Measurements from ENCODE around the gene TRIP13.

Gene TRIP13

DNA sequence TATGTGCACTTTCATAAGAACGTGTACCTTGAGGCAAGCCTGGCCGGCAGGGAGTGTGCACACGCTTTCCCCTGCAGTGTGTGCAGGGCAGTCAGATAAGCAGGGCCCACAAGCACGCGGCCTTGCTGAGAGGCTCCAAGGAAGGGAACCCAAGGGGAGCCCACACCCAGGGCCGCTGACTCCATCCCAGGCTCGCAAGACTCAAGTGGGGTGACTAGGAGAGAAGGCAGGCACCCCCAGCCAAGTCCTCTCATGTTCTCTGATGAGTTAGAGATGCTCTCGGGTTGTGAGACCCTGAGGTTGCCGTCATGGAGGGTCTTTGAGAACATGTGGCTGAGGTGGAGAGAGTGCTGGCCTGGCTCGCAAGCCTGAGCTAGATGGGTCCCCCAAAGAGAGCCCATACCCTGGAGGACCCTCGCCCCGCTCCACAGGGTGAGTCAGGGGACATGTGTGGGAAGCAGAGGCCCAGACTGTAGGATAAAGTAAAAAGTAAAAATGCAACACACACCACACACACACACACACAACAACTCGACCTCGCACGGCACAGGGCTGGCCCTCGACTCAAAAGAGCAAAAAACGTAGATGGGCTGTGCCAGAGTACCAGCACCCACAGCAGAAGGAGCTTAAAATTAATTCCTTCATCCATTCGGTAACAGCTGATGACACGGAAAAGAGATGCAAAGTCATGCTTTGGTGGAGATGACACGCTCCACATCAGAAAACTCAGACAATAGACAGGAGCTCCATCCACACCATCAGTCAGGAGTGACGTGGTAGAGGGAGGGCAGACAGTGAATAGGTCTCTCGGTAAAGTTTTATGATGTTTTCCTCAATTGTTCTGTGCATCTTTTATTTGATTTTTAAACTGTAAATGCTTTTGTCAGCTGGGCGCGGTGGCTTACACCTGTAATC is 61.1 kb downstream of the TRIP13 start:
- Histone ChIP-seq H3K4me1 (ENCODE audit: control insufficient read depth, insufficient read depth, low read length) (no peaks in the 10 kb centered on the region; the same call in 1 of the 2 replicates), H3K36me3 (ENCODE audit: control insufficient read depth in 2 of 2, insufficient read depth in 1 of 2, low read length in 2 of 2) (no peaks in the 10 kb centered on the region), H3K27ac (ENCODE audit: extremely low read depth, low read depth, low read length) (no peak overlapping the region), H3K9me3 (ENCODE audit: control insufficient read depth, insufficient read depth, low read depth, low read length) (no peaks in the 10 kb centered on the region), H3K4me3 (ENCODE audit: low read depth, low read length) (no peak overlapping the region)
- ChIA-PET POLR2A (no interaction called here), CTCF (interaction anchor here (1.6 kb wide), 1 partner anchor 221 kb away, joined by 3 read pairs; no protein-coding TSS in a partner anchor)
- TF ChIP-seq ZBTB1 (tag by site-specific recombination; IDR thresholded peaks at IDR 0.05), result no peak
- TF ChIP-seq, protein P1, sequence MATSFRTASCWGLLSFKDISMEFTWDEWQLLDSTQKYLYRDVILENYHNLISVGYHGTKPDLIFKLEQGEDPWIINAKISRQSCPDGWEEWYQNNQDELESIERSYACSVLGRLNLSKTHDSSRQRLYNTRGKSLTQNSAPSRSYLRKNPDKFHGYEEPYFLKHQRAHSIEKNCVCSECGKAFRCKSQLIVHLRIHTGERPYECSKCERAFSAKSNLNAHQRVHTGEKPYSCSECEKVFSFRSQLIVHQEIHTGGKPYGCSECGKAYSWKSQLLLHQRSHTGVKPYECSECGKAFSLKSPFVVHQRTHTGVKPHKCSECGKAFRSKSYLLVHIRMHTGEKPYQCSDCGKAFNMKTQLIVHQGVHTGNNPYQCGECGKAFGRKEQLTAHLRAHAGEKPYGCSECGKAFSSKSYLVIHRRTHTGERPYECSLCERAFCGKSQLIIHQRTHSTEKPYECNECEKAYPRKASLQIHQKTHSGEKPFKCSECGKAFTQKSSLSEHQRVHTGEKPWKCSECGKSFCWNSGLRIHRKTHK (tag by site-specific recombination; IDR thresholded peaks at IDR 0.05), result 0 out of 2 replicates have a peak, but pooled peaks have one; percentile 21

DNA sequence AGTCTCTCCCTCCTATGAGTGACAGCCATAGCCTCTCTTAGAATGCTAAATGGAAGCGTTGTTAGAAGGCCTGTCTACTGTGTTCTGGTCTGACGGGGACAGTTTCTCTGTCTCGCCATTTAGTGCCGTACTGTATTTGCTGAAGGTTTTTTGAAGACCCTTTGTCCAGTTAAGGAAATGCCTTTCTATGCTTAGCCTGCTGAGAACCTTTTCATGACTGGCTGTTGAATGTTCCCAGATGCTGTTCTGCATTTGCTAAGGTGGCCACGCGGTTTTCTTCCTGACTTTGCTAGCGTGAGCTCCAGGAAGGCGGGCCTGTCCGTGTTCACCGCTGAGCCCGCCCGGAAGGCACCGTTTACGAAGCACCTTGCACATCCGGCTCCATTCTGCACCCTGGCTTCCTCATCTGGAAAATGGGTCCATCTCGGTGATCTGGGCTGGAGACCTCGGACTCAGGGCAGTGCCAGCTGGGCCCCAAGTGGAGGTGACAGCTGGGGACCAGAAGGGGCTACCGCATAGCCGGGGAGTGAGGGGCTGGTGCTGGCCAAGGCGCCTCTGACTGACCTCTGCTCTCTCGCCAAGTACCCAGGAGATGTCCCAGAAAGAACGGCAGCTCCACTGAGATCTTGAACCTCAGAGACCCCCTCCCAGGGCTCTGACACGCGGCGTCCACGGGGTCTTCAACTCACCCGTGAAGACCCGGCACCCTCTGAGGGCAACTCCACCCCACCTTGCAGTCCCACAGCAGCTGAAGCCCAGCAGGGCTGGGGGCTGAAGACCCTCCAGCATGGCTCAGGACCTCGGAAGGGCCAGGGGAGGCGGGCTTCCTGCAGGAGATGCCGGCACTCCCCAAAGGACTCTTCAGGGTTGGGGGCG is 63.4 kb downstream of the TRIP13 start:
- ChIA-PET POLR2A (interaction anchor here (0.8 kb wide), 1 partner anchor 41 kb away, joined by 4 read pairs; no protein-coding TSS in a partner anchor), CTCF (interaction anchor here (0.6 to 2.2 kb wide), 9 partner anchors 11 to 135 kb away, joined by 3 to 9 read pairs (median 3); no protein-coding TSS in a partner anchor)
- no peaks in the 10 kb centered on the region for H3K36me3 ChIP-seq (ENCODE audit: control insufficient read depth in 2 of 2, insufficient read depth in 1 of 2, low read length in 2 of 2)
- H3K9me3 ChIP-seq (ENCODE audit: control insufficient read depth, insufficient read depth, low read depth, low read length), result no peaks in the 10 kb centered on the region
- H3K27ac ChIP-seq (ENCODE audit: extremely low read depth, low read depth, low read length), result no peak overlapping the region
- H3K4me3 ChIP-seq (ENCODE audit: low read depth, low read length), result no peak overlapping the region
- no peaks in the 10 kb centered on the region; the same call in 1 of the 2 replicates for H3K4me1 ChIP-seq (ENCODE audit: control insufficient read depth, insufficient read depth, low read length)
- TF ChIP-seq ZNF544 (tag by site-specific recombination; IDR thresholded peaks at IDR 0.05), result no peak
- TF ChIP-seq ZNF585B (tag by site-specific recombination; IDR thresholded peaks at IDR 0.05), result no peak
- TF ChIP-seq, protein P2, sequence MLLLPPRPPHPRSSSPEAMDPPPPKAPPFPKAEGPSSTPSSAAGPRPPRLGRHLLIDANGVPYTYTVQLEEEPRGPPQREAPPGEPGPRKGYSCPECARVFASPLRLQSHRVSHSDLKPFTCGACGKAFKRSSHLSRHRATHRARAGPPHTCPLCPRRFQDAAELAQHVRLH (tag by site-specific recombination; IDR thresholded peaks at IDR 0.05), result no peak
- no peak for TF ChIP-seq ZNF214 (tag by site-specific recombination; IDR thresholded peaks at IDR 0.05; ENCODE audit: borderline replicate concordance)
- TF ChIP-seq ZNF174 (tag by site-specific recombination; IDR thresholded peaks at IDR 0.05), result no peak
- no peak for TF ChIP-seq ZFP41 (tag by site-specific recombination; IDR thresholded peaks at IDR 0.05; ENCODE audit: borderline replicate concordance)
- TF ChIP-seq ZNF791 (tag by site-specific recombination; IDR thresholded peaks at IDR 0.05), result no peak
- no peak for TF ChIP-seq ZNF292 (tag by site-specific recombination; IDR thresholded peaks at IDR 0.05; ENCODE audit: borderline replicate concordance, low read depth)
- TF ChIP-seq ZEB2 (tag by site-specific recombination; IDR thresholded peaks at IDR 0.05), result no peak
- TF ChIP-seq ZNF423 (tag by site-specific recombination; IDR thresholded peaks at IDR 0.05), result no peak
- no peak for TF ChIP-seq HOXD13 (CRISPR knock-in tag; IDR thresholded peaks at IDR 0.05; ENCODE audit: borderline replicate concordance)
- TF ChIP-seq IKZF3 (tag by site-specific recombination; IDR thresholded peaks at IDR 0.05), result no peak
- TF ChIP-seq, protein P3, sequence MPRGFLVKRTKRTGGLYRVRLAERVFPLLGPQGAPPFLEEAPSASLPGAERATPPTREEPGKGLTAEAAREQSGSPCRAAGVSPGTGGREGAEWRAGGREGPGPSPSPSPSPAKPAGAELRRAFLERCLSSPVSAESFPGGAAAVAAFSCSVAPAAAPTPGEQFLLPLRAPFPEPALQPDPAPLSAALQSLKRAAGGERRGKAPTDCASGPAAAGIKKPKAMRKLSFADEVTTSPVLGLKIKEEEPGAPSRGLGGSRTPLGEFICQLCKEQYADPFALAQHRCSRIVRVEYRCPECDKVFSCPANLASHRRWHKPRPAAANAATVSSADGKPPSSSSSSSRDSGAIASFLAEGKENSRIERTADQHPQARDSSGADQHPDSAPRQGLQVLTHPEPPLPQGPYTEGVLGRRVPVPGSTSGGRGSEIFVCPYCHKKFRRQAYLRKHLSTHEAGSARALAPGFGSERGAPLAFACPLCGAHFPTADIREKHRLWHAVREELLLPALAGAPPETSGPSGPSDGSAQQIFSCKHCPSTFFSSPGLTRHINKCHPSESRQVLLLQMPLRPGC (tag by site-specific recombination; IDR thresholded peaks at IDR 0.05), result no peak
- TF ChIP-seq, protein P4, sequence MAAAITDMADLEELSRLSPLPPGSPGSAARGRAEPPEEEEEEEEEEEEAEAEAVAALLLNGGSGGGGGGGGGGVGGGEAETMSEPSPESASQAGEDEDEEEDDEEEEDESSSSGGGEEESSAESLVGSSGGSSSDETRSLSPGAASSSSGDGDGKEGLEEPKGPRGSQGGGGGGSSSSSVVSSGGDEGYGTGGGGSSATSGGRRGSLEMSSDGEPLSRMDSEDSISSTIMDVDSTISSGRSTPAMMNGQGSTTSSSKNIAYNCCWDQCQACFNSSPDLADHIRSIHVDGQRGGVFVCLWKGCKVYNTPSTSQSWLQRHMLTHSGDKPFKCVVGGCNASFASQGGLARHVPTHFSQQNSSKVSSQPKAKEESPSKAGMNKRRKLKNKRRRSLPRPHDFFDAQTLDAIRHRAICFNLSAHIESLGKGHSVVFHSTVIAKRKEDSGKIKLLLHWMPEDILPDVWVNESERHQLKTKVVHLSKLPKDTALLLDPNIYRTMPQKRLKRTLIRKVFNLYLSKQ (tag by site-specific recombination; IDR thresholded peaks at IDR 0.05; ENCODE audit: borderline replicate concordance), result no peak
- no peak for TF ChIP-seq ZNF549 (tag by site-specific recombination; IDR thresholded peaks at IDR 0.05)
- TF ChIP-seq ZNF248 (tag by site-specific recombination; IDR thresholded peaks at IDR 0.05), result no peak
- TF ChIP-seq ZNF610 (tag by site-specific recombination; IDR thresholded peaks at IDR 0.05; ENCODE audit: borderline replicate concordance), result no peak
- TF ChIP-seq ZSCAN16 (tag by site-specific recombination; IDR thresholded peaks at IDR 0.05), result no peak
- TF ChIP-seq ZNF184 (tag by site-specific recombination; IDR thresholded peaks at IDR 0.05), result no peak
- TF ChIP-seq HOXC10 (CRISPR knock-in tag; IDR thresholded peaks at IDR 0.05), result no peak

All from HEK293 (cell line).